GM12878 (cell line): ENCODE measurements around the gene SLC5A10. TPM values are rescaled to one million over a fixed set of nuclear protein-coding genes. Genes with fewer than 3 reads are reported as not detected.

Experiments
- ATAC-seq: fragments of 200-7000 bp; cut with Tn5 transposase; 3 replicates; pipeline ENCODE4 v1.9.1; 2020; ENCODE audit warnings: mild to moderate bottlenecking, moderate library complexity
- BruUV-seq: library from RNA; stranded (reverse); fragments of 400-500 nt; replicated peaks from 2 replicates; lab custom pipeline; 2021; lab: Mats Ljungman, UMichigan
- CTCF ChIA-PET: fragments of 300-600 bp; sonication (Branson Sonifier 250); formaldehyde crosslinking; extraction: SDS; loops from one replicate; lab custom pipeline; 2021; ENCODE audit warnings: inconsistent platforms; lab: Yijun Ruan, JAX
- POLR2A ChIA-PET: fragments of 350-600 bp; formaldehyde crosslinking; extraction: SDS; loops from one replicate; lab custom pipeline; 2021; ENCODE audit warnings: inconsistent platforms; lab: Charles Lee
- RAD21 ChIA-PET: fragments of 300-600 bp; sonication (Branson Sonifier 250); formaldehyde crosslinking; loops from one replicate; lab custom pipeline; 2023; ENCODE audit warnings: antibody characterized with exemption; ENCODE audit not compliant: unreplicated experiment; lab: Charles Lee
- SMC1A ChIA-PET: fragments of 300-600 bp; sonication (Branson Sonifier 250); formaldehyde crosslinking; loops from one replicate; lab custom pipeline; 2023; ENCODE audit not compliant: unreplicated experiment, uncharacterized antibody; lab: Charles Lee
- DNase-seq: peaks from one replicate; pipeline ENCODE4 v3.0.0-alpha.2; 2011; ENCODE audit warnings: low read depth, low spot score
- FAIRE-seq: peaks from 3 replicates; lab custom pipeline; 2011; peaks lifted over from hg19 to GRCh38; lab: Jason Lieb, UNC
- H2AFZ ChIP-seq: 2 replicates; pipeline ENCODE4 v1.6.0; 2011; ENCODE audit warnings: low read depth, low read length, control low read depth; ENCODE audit not compliant: control insufficient read depth
- H3K27ac ChIP-seq: 2 replicates; pipeline ENCODE4 v1.5.1; 2011; ENCODE audit warnings: control low read depth; ENCODE audit not compliant: control insufficient read depth, insufficient read depth
- H3K27me3 ChIP-seq, 2 experiments: replicated peaks in 1 of 2; 2 replicates each; pipeline versions ENCODE4 v1.6.0 to v1.6.1; 2011; ENCODE audit warnings: low read length in 1 of 2; ENCODE audit not compliant: control insufficient read depth in 2 of 2, insufficient read depth in 2 of 2
- H3K36me3 ChIP-seq, 2 experiments: 2 replicates each; pipeline ENCODE4 v1.5.1; 2011; ENCODE audit warnings: low read length in 1 of 2; ENCODE audit not compliant: control insufficient read depth in 2 of 2, insufficient read depth in 2 of 2
- H3K4me1 ChIP-seq: 2 replicates; pipeline ENCODE4 v1.6.1; 2011; ENCODE audit warnings: mild to moderate bottlenecking, low read length, moderate library complexity, mixed read lengths; ENCODE audit not compliant: control insufficient read depth, insufficient read depth
- H3K4me2 ChIP-seq: 2 replicates; pipeline ENCODE4 v1.6.0; 2011; ENCODE audit warnings: control low read depth; ENCODE audit not compliant: control insufficient read depth, insufficient read depth
- H3K4me3 ChIP-seq: fragments of 200-600 bp; sonication (generic); 2 replicates; pipeline ENCODE4 v1.5.1; 2016
- H3K79me2 ChIP-seq: 2 replicates; pipeline ENCODE4 v1.6.0; 2011; ENCODE audit warnings: low read length; ENCODE audit not compliant: control insufficient read depth, insufficient read depth
- H3K9ac ChIP-seq: 2 replicates; pipeline ENCODE4 v1.8.0; 2011; ENCODE audit warnings: low read length, control low read depth, mixed read lengths; ENCODE audit not compliant: control insufficient read depth, insufficient read depth
- H3K9me3 ChIP-seq: replicated peaks from 3 replicates; pipeline ENCODE4 v1.5.1; 2011; ENCODE audit warnings: mild to moderate bottlenecking, low read length; ENCODE audit not compliant: control insufficient read depth, insufficient read depth
- H4K20me1 ChIP-seq: 2 replicates; pipeline ENCODE4 v1.6.0; 2011; ENCODE audit not compliant: control insufficient read depth, insufficient read depth
- BACH1 ChIP-seq: fragments of 450-650 bp; IDR thresholded peaks from 2 replicates; pipeline ENCODE4 v1.6.1; 2017; ENCODE audit warnings: mild to moderate bottlenecking, borderline replicate concordance
- BCL11A ChIP-seq: IDR thresholded peaks from 2 replicates; pipeline ENCODE4 v1.6.1; 2011; ENCODE audit warnings: low read depth, low read length
- EED ChIP-seq: sonication (generic); IDR thresholded peaks from 2 replicates; pipeline ENCODE4 v1.6.1; 2016; ENCODE audit warnings: antibody characterized with exemption, low read depth
- ETV6 ChIP-seq, 2 experiments: fragments of 450-650 bp in 1 of 2; IDR thresholded peaks in 1 of 2; conservative IDR thresholded peaks in 1 of 2; 2 replicates each; pipeline ENCODE4 v1.6.1; 2014; ENCODE audit warnings: antibody characterized with exemption in 1 of 2, borderline replicate concordance in 1 of 2, low read depth in 1 of 2, mild to moderate bottlenecking in 1 of 2, moderate library complexity in 1 of 2
- KLF5 ChIP-seq: fragments of 450-650 bp; IDR thresholded peaks from 2 replicates; pipeline ENCODE4 v1.6.1; 2014; ENCODE audit warnings: mild to moderate bottlenecking; ENCODE audit not compliant: partially characterized antibody
- MXI1 ChIP-seq: fragments of 150-350 bp; IDR thresholded peaks from 2 replicates; pipeline ENCODE4 v1.6.1; 2011; ENCODE audit warnings: low read depth, mild to moderate bottlenecking, inconsistent platforms, low read length, improper control_type of control experiment
- MYB ChIP-seq: fragments of 150-350 bp; IDR thresholded peaks from 2 replicates; pipeline ENCODE4 v1.6.1; 2014; ENCODE audit warnings: mild to moderate bottlenecking, low read depth, low read length, borderline replicate concordance
- NRF1 ChIP-seq: conservative IDR thresholded peaks from 2 replicates; pipeline ENCODE4 v1.6.1; 2011; ENCODE audit warnings: mild to moderate bottlenecking, low read depth, low read length, improper control_type of control experiment
- SREBF1 ChIP-seq: IDR thresholded peaks from 2 replicates; pipeline ENCODE4 v1.6.1; 2012; ENCODE audit warnings: mild to moderate bottlenecking, low read length
- STAT1 ChIP-seq: fragments of 450-650 bp; conservative IDR thresholded peaks from 2 replicates; pipeline ENCODE4 v1.6.1; 2014; ENCODE audit warnings: antibody characterized with exemption, mild to moderate bottlenecking
- STAT3 ChIP-seq: IDR thresholded peaks from 2 replicates; pipeline ENCODE4 v1.6.1; 2011; ENCODE audit warnings: low read depth, low read length, improper control_type of control experiment
- SUZ12 ChIP-seq: fragments of 200-600 bp; sonication (generic); IDR thresholded peaks from one replicate; pipeline ENCODE4 v1.6.1; 2018; ENCODE audit warnings: antibody characterized with exemption, mild to moderate bottlenecking; ENCODE audit not compliant: unreplicated experiment
- ZBED1 ChIP-seq: IDR thresholded peaks from 2 replicates; pipeline ENCODE4 v1.6.1; 2016; ENCODE audit warnings: borderline replicate concordance
- ZBTB11 ChIP-seq: fragments of 450-650 bp; formaldehyde crosslinking; IDR thresholded peaks from 2 replicates; pipeline ENCODE4 v1.5.0; 2022; ENCODE audit warnings: mild to moderate bottlenecking, missing genetic modification characterization
- WGBS: methylation state at CpG from one replicate; pipeline ENCODE4 v1.1.6; 2016; ENCODE audit warnings: low lambda C conversion rate; ENCODE audit not compliant: insufficient replicate concordance, insufficient coverage; ENCODE audit errors: missing lambda C conversion rate; 5-methylcytosine and 5-hydroxymethylcytosine counted together
- in situ Hi-C: fragments of 300-500 bp; cut with MboI; formaldehyde crosslinking; loops from 9 replicates; pipeline ENCODE4 v1.14.3; 2018; ENCODE audit warnings: mixed read lengths
- intact Hi-C: fragments of 100-400 bp; cut with micrococcal nuclease; formaldehyde crosslinking; loops from one replicate; pipeline ENCODE4 v1.14.2; 2022; ENCODE audit not compliant: unreplicated experiment
- polyA plus RNA-seq, 11 experiments: library from polyadenylated mRNA; depleted of rRNA in 4 of 11; unstranded in 6 of 11; stranded (reverse) in 5 of 11; fragments of >200 nt; fragmentation: Nextera tagmentation in 4 of 11; fragmentation: Illumina TruSeq in 1 of 11; extraction: Ambion mirVana in 4 of 11; extraction: Trizol in 1 of 11; gene quantifications; 1 replicate in 1 of 11; 2 replicates in 10 of 11; pipeline versions ENCODE4 v1.2.1 to v1.2.3, GENCODE V29; 2011 to 2016; ENCODE audit warnings: inconsistent platforms in 2 of 11, missing spikeins in 2 of 11, low read depth in 1 of 11
- total RNA-seq, 4 experiments: library from RNA; depleted of rRNA in 3 of 4; stranded (reverse); fragments of >200 nt in 3 of 4; fragmentation: Illumina TruSeq in 1 of 4; extraction: Trizol in 1 of 4; gene quantifications; 2 replicates each; pipeline versions ENCODE4 v1.2.1 to v1.2.3, GENCODE V29; 2013 to 2021
- TF ChIP-seq, protein P1 (sequence below): fragments of 450-650 bp; conservative IDR thresholded peaks from 2 replicates; pipeline ENCODE4 v1.6.1; 2017; ENCODE audit warnings: mild to moderate bottlenecking, moderate library complexity
- TF ChIP-seq, protein P2 (sequence below): fragments of 450-650 bp; IDR thresholded peaks from 2 replicates; pipeline ENCODE4 v1.6.1; 2017; ENCODE audit warnings: mild to moderate bottlenecking, moderate library complexity

Gene SLC5A10
- total and polyA plus RNA-seq, 10 of the 15 experiments (the other 5 are each of a cell fraction or from before 2014, with no cell fraction given): under 0.01 to 0.18 (median 0.07) TPM; not detected in 4

- ATAC-seq: no peak
- H3K27me3 ChIP-seq: no peaks in the 10 kb centered on the region
- no peak for FAIRE-seq
- H3K9ac ChIP-seq: no peak overlapping the region
- H4K20me1 ChIP-seq: no peaks in the 10 kb centered on the region
- 22% methylated on average over 7 of the region's 7 CpGs for WGBS
- peaks cover 0 to 7% of the 10 kb centered on the region in 2 experiments; a peak in 2 of 4 replicates for H3K36me3 ChIP-seq
- H3K4me1 ChIP-seq: no peaks in the 10 kb centered on the region
- DNase-seq: no peak
- POLR2A ChIA-PET: no interaction called here
- no peak overlapping the region for H3K4me2 ChIP-seq
- intact Hi-C loops (no loop called here), in situ Hi-C loops (no loop called here)
- no TSS peak for BruUV-seq
- no peaks in the 10 kb centered on the region for H3K9me3 ChIP-seq
- CTCF ChIA-PET: interaction anchor here (2.3 kb wide), 1 partner anchor 56 kb away, joined by 7 read pairs; no protein-coding TSS in a partner anchor
- no peak overlapping the region for H2AFZ ChIP-seq
- SMC1A ChIA-PET: no interaction called here
- H3K4me3 ChIP-seq: no peak overlapping the region
- no peak overlapping the region for H3K27ac ChIP-seq
- RAD21 ChIA-PET: no interaction called here
- H3K79me2 ChIP-seq: no peaks in the 10 kb centered on the region
- TF ChIP-seq STAT1 (no peak), EED (no peak), ZBTB11 (no peak), BACH1 (no peak), ETV6 (conservative IDR thresholded peaks at IDR 0.05 in 1 of 2, IDR thresholded peaks at IDR 0.05 in 1 of 2; ENCODE audit: borderline replicate concordance in 1 of 2, low read depth in 1 of 2) (no peak), ZBED1 (no peak), SREBF1 (no peak), NRF1 (no peak), MXI1 (no peak), STAT3 (no peak), KLF5 (no peak), SUZ12 (no peak), MYB (no peak), BCL11A (no peak)
- TF ChIP-seq, protein P1, sequence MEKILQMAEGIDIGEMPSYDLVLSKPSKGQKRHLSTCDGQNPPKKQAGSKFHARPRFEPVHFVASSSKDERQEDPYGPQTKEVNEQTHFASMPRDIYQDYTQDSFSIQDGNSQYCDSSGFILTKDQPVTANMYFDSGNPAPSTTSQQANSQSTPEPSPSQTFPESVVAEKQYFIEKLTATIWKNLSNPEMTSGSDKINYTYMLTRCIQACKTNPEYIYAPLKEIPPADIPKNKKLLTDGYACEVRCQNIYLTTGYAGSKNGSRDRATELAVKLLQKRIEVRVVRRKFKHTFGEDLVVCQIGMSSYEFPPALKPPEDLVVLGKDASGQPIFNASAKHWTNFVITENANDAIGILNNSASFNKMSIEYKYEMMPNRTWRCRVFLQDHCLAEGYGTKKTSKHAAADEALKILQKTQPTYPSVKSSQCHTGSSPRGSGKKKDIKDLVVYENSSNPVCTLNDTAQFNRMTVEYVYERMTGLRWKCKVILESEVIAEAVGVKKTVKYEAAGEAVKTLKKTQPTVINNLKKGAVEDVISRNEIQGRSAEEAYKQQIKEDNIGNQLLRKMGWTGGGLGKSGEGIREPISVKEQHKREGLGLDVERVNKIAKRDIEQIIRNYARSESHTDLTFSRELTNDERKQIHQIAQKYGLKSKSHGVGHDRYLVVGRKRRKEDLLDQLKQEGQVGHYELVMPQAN: no peak
- TF ChIP-seq, protein P2, sequence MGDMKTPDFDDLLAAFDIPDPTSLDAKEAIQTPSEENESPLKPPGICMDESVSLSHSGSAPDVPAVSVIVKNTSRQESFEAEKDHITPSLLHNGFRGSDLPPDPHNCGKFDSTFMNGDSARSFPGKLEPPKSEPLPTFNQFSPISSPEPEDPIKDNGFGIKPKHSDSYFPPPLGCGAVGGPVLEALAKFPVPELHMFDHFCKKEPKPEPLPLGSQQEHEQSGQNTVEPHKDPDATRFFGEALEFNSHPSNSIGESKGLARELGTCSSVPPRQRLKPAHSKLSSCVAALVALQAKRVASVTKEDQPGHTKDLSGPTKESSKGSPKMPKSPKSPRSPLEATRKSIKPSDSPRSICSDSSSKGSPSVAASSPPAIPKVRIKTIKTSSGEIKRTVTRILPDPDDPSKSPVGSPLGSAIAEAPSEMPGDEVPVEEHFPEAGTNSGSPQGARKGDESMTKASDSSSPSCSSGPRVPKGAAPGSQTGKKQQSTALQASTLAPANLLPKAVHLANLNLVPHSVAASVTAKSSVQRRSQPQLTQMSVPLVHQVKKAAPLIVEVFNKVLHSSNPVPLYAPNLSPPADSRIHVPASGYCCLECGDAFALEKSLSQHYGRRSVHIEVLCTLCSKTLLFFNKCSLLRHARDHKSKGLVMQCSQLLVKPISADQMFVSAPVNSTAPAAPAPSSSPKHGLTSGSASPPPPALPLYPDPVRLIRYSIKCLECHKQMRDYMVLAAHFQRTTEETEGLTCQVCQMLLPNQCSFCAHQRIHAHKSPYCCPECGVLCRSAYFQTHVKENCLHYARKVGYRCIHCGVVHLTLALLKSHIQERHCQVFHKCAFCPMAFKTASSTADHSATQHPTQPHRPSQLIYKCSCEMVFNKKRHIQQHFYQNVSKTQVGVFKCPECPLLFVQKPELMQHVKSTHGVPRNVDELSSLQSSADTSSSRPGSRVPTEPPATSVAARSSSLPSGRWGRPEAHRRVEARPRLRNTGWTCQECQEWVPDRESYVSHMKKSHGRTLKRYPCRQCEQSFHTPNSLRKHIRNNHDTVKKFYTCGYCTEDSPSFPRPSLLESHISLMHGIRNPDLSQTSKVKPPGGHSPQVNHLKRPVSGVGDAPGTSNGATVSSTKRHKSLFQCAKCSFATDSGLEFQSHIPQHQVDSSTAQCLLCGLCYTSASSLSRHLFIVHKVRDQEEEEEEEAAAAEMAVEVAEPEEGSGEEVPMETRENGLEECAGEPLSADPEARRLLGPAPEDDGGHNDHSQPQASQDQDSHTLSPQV: no peak
Measured at GRCh38 chr17:19016881-19017280, 64.9 kb downstream of the SLC5A10 start.
